OCI-LY1 (cell line): ENCODE measurements around the gene SHC4.

Experiments
- EZH2 ChIP-seq: fragments of 200-600 bp; sonication (generic), shearing (Covaris generic); IDR thresholded peaks from 2 replicates; pipeline ENCODE4 v1.8.0; 2017; ENCODE audit warnings: borderline replicate concordance, mixed run types, mild to moderate bottlenecking, antibody characterized with exemption, low read length, moderate library complexity, mixed read lengths
- TF ChIP-seq, protein P1 (sequence below): fragments of 200-600 bp; sonication (generic), shearing (Covaris generic); IDR thresholded peaks from 2 replicates; pipeline ENCODE4 v1.5.1; 2017; ENCODE audit warnings: mild to moderate bottlenecking, antibody characterized with exemption, low read length, moderate library complexity, mixed read lengths

DNA sequence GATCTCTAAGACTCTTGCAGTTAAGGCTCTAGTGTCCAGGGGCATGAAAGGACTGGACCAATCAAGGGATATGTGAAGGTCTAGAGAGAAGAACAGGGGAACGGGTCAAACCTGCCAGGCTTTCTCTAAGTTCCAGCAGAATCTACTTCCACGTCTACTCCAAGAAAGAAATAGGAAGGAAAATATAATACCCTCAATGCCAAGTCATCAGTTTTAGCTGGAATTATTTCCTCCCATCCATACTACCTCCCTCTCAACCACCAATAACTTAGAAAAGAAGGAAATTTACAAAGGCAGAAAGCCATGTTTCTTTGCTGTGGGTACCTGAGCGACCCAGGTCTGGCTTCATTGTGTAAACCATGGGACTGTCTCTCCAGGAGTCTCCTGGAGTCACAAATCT is 7.8 kb downstream of the SHC4 start:
- TF ChIP-seq, protein P1, sequence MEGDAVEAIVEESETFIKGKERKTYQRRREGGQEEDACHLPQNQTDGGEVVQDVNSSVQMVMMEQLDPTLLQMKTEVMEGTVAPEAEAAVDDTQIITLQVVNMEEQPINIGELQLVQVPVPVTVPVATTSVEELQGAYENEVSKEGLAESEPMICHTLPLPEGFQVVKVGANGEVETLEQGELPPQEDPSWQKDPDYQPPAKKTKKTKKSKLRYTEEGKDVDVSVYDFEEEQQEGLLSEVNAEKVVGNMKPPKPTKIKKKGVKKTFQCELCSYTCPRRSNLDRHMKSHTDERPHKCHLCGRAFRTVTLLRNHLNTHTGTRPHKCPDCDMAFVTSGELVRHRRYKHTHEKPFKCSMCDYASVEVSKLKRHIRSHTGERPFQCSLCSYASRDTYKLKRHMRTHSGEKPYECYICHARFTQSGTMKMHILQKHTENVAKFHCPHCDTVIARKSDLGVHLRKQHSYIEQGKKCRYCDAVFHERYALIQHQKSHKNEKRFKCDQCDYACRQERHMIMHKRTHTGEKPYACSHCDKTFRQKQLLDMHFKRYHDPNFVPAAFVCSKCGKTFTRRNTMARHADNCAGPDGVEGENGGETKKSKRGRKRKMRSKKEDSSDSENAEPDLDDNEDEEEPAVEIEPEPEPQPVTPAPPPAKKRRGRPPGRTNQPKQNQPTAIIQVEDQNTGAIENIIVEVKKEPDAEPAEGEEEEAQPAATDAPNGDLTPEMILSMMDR: no peak
- TF ChIP-seq EZH2: no peak
